K562 treated with DMSO at 1 percent for 4 hours (cell line): ENCODE measurements around the gene SCN1B. TPM values are rescaled to one million over a fixed set of nuclear protein-coding genes. Genes with fewer than 3 reads are reported as not detected.

Experiments used
- total RNA-seq: library from RNA; unstranded; fragments of 300-600 nt; gene quantifications from 2 replicates; pipeline ENCODE4 v1.2.3, GENCODE V29; 2022; ENCODE audit not compliant: insufficient read depth

SCN1B gene
- 4.4 and 5.1 TPM in 2 replicates for total RNA-seq

GRCh38 chr19:35030257-35031071 is at the start of gene SCN1B:
Gene SCN1B (plus strand): TSS chr19:35030470. CDS start chr19:35030821, 351 bp downstream.

GRCh38 chr19:34999498-35000337 is 30.6 kb upstream of the SCN1B start, which contains the start of gene GRAMD1A:
Gene GRAMD1A (plus strand): TSS chr19:35000323. CDS start chr19:35000479, 156 bp downstream.

GRCh38 chr19:35041548-35042055 is 11.3 kb downstream of the SCN1B start, which contains the start of gene HPN:
Gene HPN (plus strand): TSS chr19:35041721. CDS start chr19:35042507, 786 bp downstream.

Other genes with a start within 250 kb of the SCN1B start
- gene ZNF30, start 103.6 kb upstream of the SCN1B start, total RNA-seq: 8.5 and 17.1 TPM in 2 replicates
- gene ZNF792, start 66.2 kb upstream of the SCN1B start, total RNA-seq: 2.9 and 3.1 TPM in 2 replicates
- 71.0 and 92.8 TPM in 2 replicates for gene GRAMD1A, start 30.1 kb upstream of the SCN1B start, total RNA-seq
- 2.3 and 3.3 TPM in 2 replicates for gene HPN, start 11.3 kb downstream of the SCN1B start, total RNA-seq
- gene FXYD3, start 85.4 kb downstream of the SCN1B start, total RNA-seq: not detected in 2 replicates
- 0.47 and 2.3 TPM in 2 replicates for gene LGI4, start 104.6 kb downstream of the SCN1B start, total RNA-seq
- gene FXYD1, start 108.4 kb downstream of the SCN1B start, total RNA-seq: not detected in 2 replicates
- 2.7 TPM in 1 of 2 replicates, not detected in the other for gene FXYD7, start 112.8 kb downstream of the SCN1B start, total RNA-seq
- gene FXYD5, start 124.3 kb downstream of the SCN1B start, total RNA-seq: 333 and 372 TPM in 2 replicates
- gene FAM187B, start 198.3 kb downstream of the SCN1B start, total RNA-seq: not detected in 2 replicates
- 53.8 and 59.3 TPM in 2 replicates for gene LSR, start 218.5 kb downstream of the SCN1B start, total RNA-seq
- 172 and 187 TPM in 2 replicates for gene USF2, start 238.5 kb downstream of the SCN1B start, total RNA-seq